NCI-H460 (cell line): ENCODE measurements around the gene UXS1. TPM values are rescaled to one million over a fixed set of nuclear protein-coding genes. Genes with fewer than 3 reads are reported as not detected.
"Not testable (repeated sequence)": the region's sequence is repeated elsewhere in the genome, so short reads cannot be mapped to it uniquely, and the experiment has no call there.

Experiments
- DNase-seq: peaks from one replicate; pipeline ENCODE4 v3.0.0-alpha.2; 2016; ENCODE audit warnings: low read depth; ENCODE audit errors: extremely low read depth
- polyA plus RNA-seq: library from polyadenylated mRNA; depleted of rRNA; stranded (reverse); fragments of >200 nt; gene quantifications from 2 replicates; pipeline ENCODE4 v1.2.3, GENCODE V29; 2014; cell fraction: nucleus; rRNA removed
- total RNA-seq: library from RNA; depleted of rRNA; stranded (reverse); fragments of >200 nt; shearing (Covaris generic); gene quantifications from 2 replicates; pipeline ENCODE4 v1.2.3, GENCODE V29; 2014; rRNA removed

UXS1 gene
- 24.3 and 29.8 TPM in 2 replicates for total RNA-seq
- polyA plus RNA-seq: 20.0 and 22.7 TPM in 2 replicates

- peak; percentile 98 for DNase-seq
Observed at GRCh38 chr2:106193977-106194778, at the start of gene UXS1. Gene UXS1, minus strand, starts transcription at chr2:106194301. Its CDS starts 60 bp downstream, at chr2:106194241.

GRCh38 chr2:106239491-106239890 is 45.4 kb upstream of the UXS1 start:
- DNase-seq: not testable (repeated sequence)

DNA sequence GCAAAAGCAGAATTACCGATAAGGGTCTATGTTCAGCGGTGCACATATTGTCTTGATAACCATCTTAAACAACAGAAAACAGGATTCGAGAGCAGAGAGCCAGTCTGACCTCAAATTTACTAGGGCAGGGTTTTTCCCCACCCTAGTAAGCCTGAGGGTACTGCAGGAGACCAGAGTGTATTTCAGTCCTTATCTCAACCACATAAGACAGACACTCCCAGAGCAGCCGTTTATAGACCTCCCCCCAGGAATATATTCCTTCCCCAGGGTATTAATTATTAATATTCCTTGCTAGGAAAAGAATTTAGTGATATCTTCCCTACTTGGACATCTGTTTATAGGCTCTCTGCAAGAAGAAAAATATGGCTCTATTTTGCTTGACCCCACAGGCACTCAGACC is 41.3 kb upstream of the UXS1 start:
- DNase-seq: not testable (repeated sequence)

- DNase-seq: no peak
Observed at GRCh38 chr2:106233350-106233706, 39.2 kb upstream of the UXS1 start.

- no peak for DNase-seq
Observed at GRCh38 chr2:106232638-106233349, 38.7 kb upstream of the UXS1 start.

DNA sequence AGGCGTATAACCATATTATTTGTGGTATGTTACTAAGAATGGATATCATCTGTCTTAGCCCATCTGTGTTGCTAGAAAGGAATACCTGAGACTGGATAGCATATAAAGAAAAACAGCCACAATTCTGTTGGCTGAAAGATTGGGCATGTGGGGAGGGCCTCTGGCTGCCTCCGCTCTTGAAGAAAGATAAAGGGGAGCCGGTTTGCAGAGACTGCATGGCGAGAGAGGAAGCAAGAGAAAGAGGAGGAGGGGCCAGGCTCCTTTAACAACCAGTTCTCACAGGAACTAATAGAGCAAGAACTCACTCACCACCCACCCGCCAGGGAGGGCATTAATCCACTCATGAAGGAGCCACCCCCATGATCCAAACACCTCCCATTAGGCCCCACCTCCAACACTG is 29.2 kb upstream of the UXS1 start:
- DNase-seq: no peak

- not testable (repeated sequence) for DNase-seq
Observed at GRCh38 chr2:106222057-106222456, 28.0 kb upstream of the UXS1 start.

DNA sequence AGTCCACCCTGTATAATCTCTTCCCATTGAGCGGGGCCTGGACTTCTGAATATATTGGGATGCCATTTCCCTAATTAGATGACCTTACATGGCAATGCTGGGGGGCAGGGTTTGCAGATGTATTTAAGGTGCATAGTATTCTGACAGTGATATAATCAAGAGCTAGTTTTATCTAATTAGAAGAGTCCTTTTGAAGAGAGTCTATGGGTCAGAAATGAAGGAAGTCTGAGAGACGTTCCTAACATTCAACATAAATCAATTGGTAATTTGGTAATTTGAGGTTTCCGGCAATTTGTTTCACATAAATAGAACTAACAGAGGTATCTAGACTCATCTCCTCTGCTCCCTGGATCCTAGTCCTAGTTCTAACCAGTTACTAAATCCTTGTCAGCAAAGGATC is 25.7 kb upstream of the UXS1 start:
- DNase-seq: no peak

DNA sequence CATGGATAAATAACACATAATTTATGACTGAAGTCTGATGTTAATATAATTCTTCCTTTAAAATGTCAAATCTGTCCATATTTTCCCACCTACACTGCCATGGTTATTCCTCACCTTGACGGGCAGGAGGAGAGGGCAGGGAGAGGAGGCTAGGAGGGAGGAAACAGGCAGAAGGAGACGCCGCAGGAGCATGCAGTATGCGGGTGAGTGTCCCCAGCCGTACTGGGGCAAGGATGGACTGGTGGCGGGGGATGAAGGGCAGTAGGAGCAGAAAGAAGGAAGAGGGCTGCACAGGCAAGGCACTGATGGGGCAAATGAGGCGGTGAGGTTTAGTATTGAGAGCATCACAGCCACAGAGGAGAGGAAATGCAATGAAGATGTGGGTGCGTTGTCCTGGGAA is 25.1 kb upstream of the UXS1 start:
- not testable (repeated sequence) for DNase-seq

GRCh38 chr2:106208874-106209273 is 14.8 kb upstream of the UXS1 start:
- DNase-seq: no peak

GRCh38 chr2:106208399-106208798 is 14.3 kb upstream of the UXS1 start:
- DNase-seq: no peak

DNA sequence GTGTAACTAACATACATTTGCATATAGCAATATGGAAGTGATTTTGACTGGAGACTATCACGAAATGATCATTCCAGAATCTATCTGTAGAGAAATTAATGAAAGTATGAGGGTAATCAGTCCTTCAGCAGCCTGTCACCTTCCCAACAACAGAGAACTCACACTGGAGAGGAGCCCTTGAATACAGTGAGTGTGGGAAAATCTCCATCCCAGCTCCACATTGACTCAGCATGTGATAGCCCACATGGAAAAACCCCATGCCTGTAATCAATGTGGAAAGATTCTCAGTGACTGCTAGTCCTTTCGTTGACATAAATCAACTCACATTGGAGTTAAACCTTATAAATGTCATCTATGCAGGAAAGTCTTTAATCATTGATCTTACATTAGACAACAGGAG is 13.1 kb upstream of the UXS1 start:
- no peak for DNase-seq

- no peak for DNase-seq
Observed at GRCh38 chr2:106205488-106205887, 11.4 kb upstream of the UXS1 start.

DNA sequence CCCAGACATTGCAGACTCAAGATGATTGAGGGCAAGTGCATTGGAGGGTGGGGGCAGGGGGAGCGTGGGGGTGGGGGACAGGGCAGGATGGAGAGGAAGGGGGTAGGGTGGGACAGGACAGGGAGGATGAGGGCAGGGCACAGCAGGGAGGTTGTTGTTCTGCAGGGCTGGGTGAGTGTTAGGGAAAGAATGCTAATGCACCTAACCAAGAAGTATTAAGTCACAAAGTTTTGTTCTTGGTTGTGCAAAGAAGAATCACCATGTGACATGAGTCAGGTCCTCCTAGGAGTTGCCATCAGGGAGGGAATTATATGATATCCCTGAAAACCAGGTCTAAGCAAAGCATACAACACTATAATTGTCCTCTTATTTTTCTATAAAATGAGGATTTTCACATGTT is 10.4 kb upstream of the UXS1 start:
- DNase-seq: not testable (repeated sequence)

DNA sequence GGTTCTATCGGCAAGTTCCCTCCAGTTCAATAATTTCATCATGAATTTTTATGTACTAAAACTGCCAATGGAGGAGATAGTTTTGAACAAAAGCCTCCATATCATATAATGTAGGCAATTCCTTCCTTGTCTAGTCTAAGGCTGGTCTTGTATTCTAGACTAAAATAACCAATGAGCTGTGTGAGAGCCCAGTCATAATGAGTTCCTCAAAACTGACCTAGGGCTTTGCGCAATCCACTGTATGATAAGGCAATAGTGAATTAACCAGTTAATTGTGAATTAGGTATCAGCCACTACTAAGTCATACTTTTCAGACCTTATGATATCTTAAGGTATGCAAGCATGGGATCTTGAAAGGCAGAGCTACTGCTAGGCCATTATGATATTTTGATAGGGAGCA is 7.6 kb upstream of the UXS1 start:
- no peak for DNase-seq

DNA sequence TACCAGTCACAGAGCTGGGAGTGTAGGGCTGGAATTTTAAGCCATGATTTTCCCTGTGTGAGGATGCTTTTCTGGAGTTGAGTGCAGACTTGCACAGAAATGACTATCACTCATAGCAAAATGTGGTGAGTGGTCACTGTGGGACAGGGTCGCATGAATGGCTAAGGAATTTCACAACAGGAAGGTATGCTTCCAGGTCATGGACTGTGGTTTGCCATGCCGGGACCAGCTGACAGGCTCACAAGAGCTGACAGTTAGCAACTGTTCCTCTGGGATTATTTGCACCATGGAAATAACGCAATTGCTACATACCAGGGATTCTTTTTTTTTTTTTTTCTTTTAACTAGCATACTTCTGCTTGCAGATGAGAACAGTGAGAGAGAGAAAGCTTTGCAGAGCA is 3.8 kb upstream of the UXS1 start:
- no peak for DNase-seq

- DNase-seq: no peak
Observed at GRCh38 chr2:106195981-106196380, 1.9 kb upstream of the UXS1 start.

- DNase-seq: no peak
Observed at GRCh38 chr2:106195456-106195855, 1.4 kb upstream of the UXS1 start.

DNA sequence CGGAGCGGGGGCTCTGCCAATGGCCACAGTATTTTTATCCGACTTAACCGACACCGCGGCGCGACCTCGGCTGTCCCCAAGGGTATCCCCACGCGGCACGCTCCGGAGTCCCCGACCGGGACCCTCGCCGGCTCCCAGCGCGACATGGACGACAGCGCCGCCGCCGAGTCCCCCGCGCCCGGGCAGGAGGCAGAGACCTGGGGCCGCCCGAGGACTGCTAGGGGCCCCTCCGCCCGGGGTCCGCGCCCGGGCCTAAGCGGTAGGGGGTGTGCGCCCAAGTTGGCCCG is 468 bp downstream of the UXS1 start:
- DNase-seq: no peak

DNA sequence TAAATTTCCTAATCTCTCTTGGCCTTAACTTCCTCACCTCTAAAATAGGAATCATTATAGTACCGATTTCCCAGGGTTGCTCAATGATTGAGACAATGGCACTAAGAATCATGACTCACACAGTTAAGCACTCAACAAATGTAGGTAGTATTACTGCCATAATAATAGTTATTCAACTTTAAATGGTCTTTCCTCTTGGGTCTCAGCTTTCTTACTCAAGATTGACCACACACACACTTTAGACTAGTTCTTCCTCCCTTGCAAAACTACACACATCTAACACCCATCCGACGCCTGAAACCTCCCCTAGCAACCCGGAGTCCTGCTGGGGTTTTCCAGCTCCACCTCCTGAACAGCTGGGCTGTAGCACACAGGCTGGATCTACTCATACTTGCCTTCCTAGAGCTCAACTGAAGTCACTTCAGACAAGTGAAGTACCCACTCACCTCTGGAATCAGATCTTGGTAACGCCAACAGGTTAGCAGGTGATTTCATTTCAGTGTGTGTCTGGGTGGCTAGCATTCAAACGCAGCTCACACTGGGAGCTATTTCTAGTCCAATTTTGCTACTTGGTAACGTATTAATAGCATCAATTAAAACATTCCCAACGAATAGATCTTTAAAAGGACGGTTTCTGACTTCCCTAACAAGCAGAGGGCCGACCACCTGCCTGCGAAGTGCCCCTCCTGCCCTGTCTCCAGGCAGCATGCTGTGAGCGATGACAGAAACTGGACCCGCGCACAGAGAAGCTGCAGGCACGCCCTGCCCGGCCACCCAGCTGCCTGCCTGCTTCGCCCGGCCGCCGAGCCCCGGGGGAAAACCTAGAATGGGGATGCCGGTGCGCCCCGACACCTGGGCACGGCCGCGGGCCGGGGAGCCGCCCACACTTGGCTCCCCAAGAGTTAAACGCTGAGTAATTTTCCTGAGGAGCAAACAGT is 1.1 kb downstream of the UXS1 start:
- peak; percentile 21 for DNase-seq

- DNase-seq: no peak
Observed at GRCh38 chr2:106191511-106192016, 2.5 kb downstream of the UXS1 start.
